HEK293T (cell line): ENCODE measurements around the gene ARFRP1.

Source experiments
- CTCF ChIA-PET: fragments of 350-600 bp; formaldehyde crosslinking; extraction: SDS; loops from one replicate; lab custom pipeline; 2021; ENCODE audit warnings: antibody characterized with exemption, inconsistent platforms; lab: Yijun Ruan, JAX
- POLR2A ChIA-PET: fragments of 350-600 bp; formaldehyde crosslinking; extraction: SDS; loops from one replicate; lab custom pipeline; 2020; ENCODE audit warnings: antibody characterized with exemption, inconsistent platforms; lab: Yijun Ruan, JAX
- DNase-seq: peaks from one replicate; pipeline ENCODE4 v3.0.0; 2012; ENCODE audit warnings: mixed read lengths; ENCODE audit errors: extremely low spot score
- ARNT ChIP-seq: fragments of 450-650 bp; IDR thresholded peaks from 2 replicates; pipeline ENCODE4 v1.6.1; 2017; ENCODE audit warnings: mild to moderate bottlenecking
- BHLHE40 ChIP-seq: fragments of 450-650 bp; IDR thresholded peaks from 2 replicates; pipeline ENCODE4 v1.6.1; 2016; ENCODE audit warnings: mild to moderate bottlenecking, moderate library complexity, borderline replicate concordance
- CTBP1 ChIP-seq: fragments of 450-650 bp; IDR thresholded peaks from 2 replicates; pipeline ENCODE4 v1.6.1; 2016; ENCODE audit warnings: borderline replicate concordance
- ELF4 ChIP-seq: fragments of 450-650 bp; IDR thresholded peaks from 2 replicates; pipeline ENCODE4 v1.6.1; 2017; ENCODE audit warnings: antibody characterized with exemption
- FOXA1 ChIP-seq: fragments of 450-650 bp; IDR thresholded peaks from 2 replicates; pipeline ENCODE4 v1.6.1; 2016; ENCODE audit warnings: mild to moderate bottlenecking
- FOXK2 ChIP-seq: fragments of 450-650 bp; IDR thresholded peaks from 2 replicates; pipeline ENCODE4 v1.6.1; 2016; ENCODE audit warnings: mild to moderate bottlenecking
- FOXM1 ChIP-seq: fragments of 450-650 bp; IDR thresholded peaks from 2 replicates; pipeline ENCODE4 v1.6.1; 2017; ENCODE audit warnings: mild to moderate bottlenecking, borderline replicate concordance
- HDGF ChIP-seq: fragments of 450-650 bp; IDR thresholded peaks from 2 replicates; pipeline ENCODE4 v1.6.1; 2017; ENCODE audit warnings: antibody characterized with exemption, borderline replicate concordance
- L3MBTL2 ChIP-seq: fragments of 450-650 bp; conservative IDR thresholded peaks from 2 replicates; pipeline ENCODE4 v1.6.1; 2016; ENCODE audit warnings: mild to moderate bottlenecking
- LEF1 ChIP-seq: fragments of 450-650 bp; IDR thresholded peaks from 2 replicates; pipeline ENCODE4 v1.6.1; 2017; ENCODE audit warnings: mild to moderate bottlenecking, borderline replicate concordance
- NFRKB ChIP-seq: fragments of 450-650 bp; IDR thresholded peaks from 2 replicates; pipeline ENCODE4 v1.6.1; 2016; ENCODE audit warnings: mild to moderate bottlenecking, moderate library complexity
- PKNOX1 ChIP-seq: fragments of 450-650 bp; IDR thresholded peaks from 2 replicates; pipeline ENCODE4 v1.6.1; 2016
- SP1 ChIP-seq: fragments of 450-650 bp; IDR thresholded peaks from 2 replicates; pipeline ENCODE4 v1.6.1; 2017
- SUZ12 ChIP-seq: fragments of 450-650 bp; IDR thresholded peaks from 2 replicates; pipeline ENCODE4 v1.6.1; 2016; ENCODE audit warnings: mild to moderate bottlenecking
- TARDBP ChIP-seq: fragments of 450-650 bp; IDR thresholded peaks from 2 replicates; pipeline ENCODE4 v1.6.1; 2016
- ZNF384 ChIP-seq: fragments of 450-650 bp; IDR thresholded peaks from 2 replicates; pipeline ENCODE4 v1.6.1; 2016

Gene ARFRP1

GRCh38 chr20:63752411-63753101, 44.8 kb upstream of the ARFRP1 start:
- TF ChIP-seq ARNT = no peak
- no peak for TF ChIP-seq PKNOX1
- TF ChIP-seq BHLHE40 = no peak
- TF ChIP-seq ZNF384 = no peak
- TF ChIP-seq SUZ12 = no peak
- no peak for TF ChIP-seq FOXK2
- no peak for TF ChIP-seq FOXM1
- TF ChIP-seq L3MBTL2 = no peak
- TF ChIP-seq SP1 = no peak
- TF ChIP-seq NFRKB = no peak
- no peak for TF ChIP-seq HDGF
- TF ChIP-seq FOXA1 = no peak
- no peak for TF ChIP-seq TARDBP
- no peak for TF ChIP-seq ELF4
- no peak for TF ChIP-seq LEF1
- TF ChIP-seq CTBP1 = no peak
- DNase-seq = no peak
- ChIA-PET POLR2A (no interaction called here), CTCF (no interaction called here)

- DNase-seq = no peak
- ChIA-PET CTCF (no interaction called here), POLR2A (interaction anchor here (1.9 kb wide), 1 partner anchor 11 kb away, joined by 8 read pairs; no protein-coding TSS in a partner anchor)
- TF ChIP-seq L3MBTL2 (no peak), NFRKB (no peak), CTBP1 (no peak), ZNF384 (no peak), SUZ12 (no peak), FOXK2 (no peak), TARDBP (no peak), FOXA1 (no peak), PKNOX1 (no peak), LEF1 (no peak), HDGF (no peak), SP1 (no peak), BHLHE40 (no peak), ELF4 (no peak)
Observed at GRCh38 chr20:63751471-63752271, 43.9 kb upstream of the ARFRP1 start.

- CTCF ChIA-PET = no interaction called here
- DNase-seq = no peak
- TF ChIP-seq FOXA1 = no peak
- no peak for TF ChIP-seq LEF1
- TF ChIP-seq FOXM1 = no peak
- TF ChIP-seq ARNT = no peak
- TF ChIP-seq ZNF384 = no peak
- no peak for TF ChIP-seq HDGF
- no peak for TF ChIP-seq PKNOX1
- TF ChIP-seq NFRKB = no peak
- no peak for TF ChIP-seq ELF4
- TF ChIP-seq CTBP1 = no peak
- TF ChIP-seq TARDBP = no peak
- TF ChIP-seq L3MBTL2 = no peak
- TF ChIP-seq SUZ12 = no peak
- TF ChIP-seq FOXK2 = no peak
- TF ChIP-seq SP1 = no peak
- TF ChIP-seq BHLHE40 = no peak
- POLR2A ChIA-PET = interaction anchor here (1.9 kb wide), 1 partner anchor 10 kb away, joined by 8 read pairs; no protein-coding TSS in a partner anchor
Observed at GRCh38 chr20:63750807-63751470, 43.2 kb upstream of the ARFRP1 start.

GRCh38 chr20:63749597-63750508, 42.1 kb upstream of the ARFRP1 start:
- ChIA-PET POLR2A (interaction anchor here (1.9 kb wide), 1 partner anchor 9 kb away, joined by 8 read pairs; no protein-coding TSS in a partner anchor), CTCF (no interaction called here)
- no peak for DNase-seq
- TF ChIP-seq SUZ12 (no peak), PKNOX1 (no peak), TARDBP (no peak), L3MBTL2 (no peak), HDGF (no peak), FOXA1 (no peak), BHLHE40 (no peak), CTBP1 (no peak), NFRKB (no peak), FOXK2 (no peak), ELF4 (no peak), ZNF384 (no peak), SP1 (no peak), LEF1 (no peak), FOXM1 (no peak), ARNT (no peak)
